ENCODE results near the gene PPP1R3A. TPM values are rescaled to one million over a fixed set of nuclear protein-coding genes. Genes with fewer than 3 reads are reported as not detected.

PPP1R3A gene
- total RNA-seq, 1 donor from 2014 or later, result not detected

DNA sequence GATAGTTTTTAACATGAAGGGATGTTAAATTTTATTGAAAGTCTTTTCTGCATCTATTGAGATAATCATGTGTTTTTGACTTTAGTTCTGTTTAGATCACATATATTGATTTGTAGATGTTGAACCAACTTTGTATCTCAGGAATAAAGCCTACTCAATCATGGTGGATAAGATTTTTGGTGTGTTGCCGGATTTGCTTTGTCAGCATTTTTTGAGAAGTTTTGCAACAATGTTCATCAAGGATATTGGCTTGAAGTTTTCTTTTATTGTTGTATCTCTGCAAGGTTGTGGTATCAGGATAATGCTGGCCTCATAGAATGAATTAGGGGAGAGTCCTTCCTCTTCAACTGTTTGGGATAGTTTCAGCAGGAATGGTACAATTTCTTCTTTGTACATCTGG lies 9.3 kb upstream of the PPP1R3A start:
- no peak overlapping the region for H3K4me3 ChIP-seq (ENCODE audit: insufficient read depth, low read depth, low read length)
- TF ChIP-seq, protein P1, sequence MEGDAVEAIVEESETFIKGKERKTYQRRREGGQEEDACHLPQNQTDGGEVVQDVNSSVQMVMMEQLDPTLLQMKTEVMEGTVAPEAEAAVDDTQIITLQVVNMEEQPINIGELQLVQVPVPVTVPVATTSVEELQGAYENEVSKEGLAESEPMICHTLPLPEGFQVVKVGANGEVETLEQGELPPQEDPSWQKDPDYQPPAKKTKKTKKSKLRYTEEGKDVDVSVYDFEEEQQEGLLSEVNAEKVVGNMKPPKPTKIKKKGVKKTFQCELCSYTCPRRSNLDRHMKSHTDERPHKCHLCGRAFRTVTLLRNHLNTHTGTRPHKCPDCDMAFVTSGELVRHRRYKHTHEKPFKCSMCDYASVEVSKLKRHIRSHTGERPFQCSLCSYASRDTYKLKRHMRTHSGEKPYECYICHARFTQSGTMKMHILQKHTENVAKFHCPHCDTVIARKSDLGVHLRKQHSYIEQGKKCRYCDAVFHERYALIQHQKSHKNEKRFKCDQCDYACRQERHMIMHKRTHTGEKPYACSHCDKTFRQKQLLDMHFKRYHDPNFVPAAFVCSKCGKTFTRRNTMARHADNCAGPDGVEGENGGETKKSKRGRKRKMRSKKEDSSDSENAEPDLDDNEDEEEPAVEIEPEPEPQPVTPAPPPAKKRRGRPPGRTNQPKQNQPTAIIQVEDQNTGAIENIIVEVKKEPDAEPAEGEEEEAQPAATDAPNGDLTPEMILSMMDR (IDR thresholded peaks at IDR 0.05; ENCODE audit: insufficient read depth, low read depth, low read length), result no peak
- no peak for TF ChIP-seq EZH2 (IDR thresholded peaks at IDR 0.05; ENCODE audit: insufficient read depth, low read length)

GRCh38 chr7:113922049-113922448 lies 3.2 kb upstream of the PPP1R3A start:
- H3K79me2 ChIP-seq (ENCODE audit: insufficient read depth, low read length), result no peaks in the 10 kb centered on the region
- DNase-seq (ENCODE audit: low read depth), result no peak
- no peak overlapping the region for H3K4me2 ChIP-seq (ENCODE audit: low read length)
- Mint-ChIP-seq H3K27ac (ENCODE audit: unreplicated experiment) (no peak overlapping the region), H3K9me3 (ENCODE audit: unreplicated experiment) (no peaks in the 10 kb centered on the region), H3K27me3 (ENCODE audit: low read depth, unreplicated experiment) (no peaks in the 10 kb centered on the region), H3K4me1 (ENCODE audit: low read depth, unreplicated experiment) (peaks cover 4% of the 10 kb centered on the region), H3K36me3 (ENCODE audit: low read depth, unreplicated experiment) (no peaks in the 10 kb centered on the region), H3K4me3 (ENCODE audit: unreplicated experiment) (no peak overlapping the region)
- no peaks in the 10 kb centered on the region for H3K9me3 ChIP-seq (ENCODE audit: insufficient read depth, low read depth, low read length)
- H3K4me3 ChIP-seq (ENCODE audit: insufficient read depth, low read depth, low read length), result no peak overlapping the region
- FAIRE-seq, result no peak
- no peak overlapping the region for H2AFZ ChIP-seq (ENCODE audit: low read depth, low read length)
- no peaks in the 10 kb centered on the region for H3K27me3 ChIP-seq (ENCODE audit: insufficient read depth, low read length)
- H3K27ac ChIP-seq (ENCODE audit: low read depth, low read length), result no peak overlapping the region
- TF ChIP-seq EZH2 (IDR thresholded peaks at IDR 0.05; ENCODE audit: insufficient read depth, low read length), result no peak
- TF ChIP-seq, protein P1 (IDR thresholded peaks at IDR 0.05; ENCODE audit: insufficient read depth, low read depth, low read length), result no peak
- no peak overlapping the region for H3K9ac ChIP-seq (ENCODE audit: low read length)
- no peaks in the 10 kb centered on the region for H4K20me1 ChIP-seq (ENCODE audit: insufficient read depth, low read length)
- no peaks in the 10 kb centered on the region for H3K36me3 ChIP-seq (ENCODE audit: insufficient read depth, low read length)
- H3K4me1 ChIP-seq (ENCODE audit: insufficient read depth, low read length), result no peaks in the 10 kb centered on the region

More for the DNA sequence above, 9.3 kb upstream of the PPP1R3A start:
- DNase-seq (ENCODE audit: low read depth) (no peak), FAIRE-seq (no peak)
- Mint-ChIP-seq H3K27me3 (ENCODE audit: low read depth, unreplicated experiment) (no peaks in the 10 kb centered on the region), H3K4me1 (ENCODE audit: low read depth, unreplicated experiment) (no peaks in the 10 kb centered on the region), H3K4me3 (ENCODE audit: unreplicated experiment) (no peak overlapping the region), H3K27ac (ENCODE audit: unreplicated experiment) (no peak overlapping the region), H3K9me3 (ENCODE audit: unreplicated experiment) (peaks cover 2% of the 10 kb centered on the region), H3K36me3 (ENCODE audit: low read depth, unreplicated experiment) (no peaks in the 10 kb centered on the region)
- H3K9ac ChIP-seq (ENCODE audit: low read length), result no peak overlapping the region
- H3K9me3 ChIP-seq (ENCODE audit: insufficient read depth, low read depth, low read length), result no peaks in the 10 kb centered on the region
- no peaks in the 10 kb centered on the region for H3K79me2 ChIP-seq (ENCODE audit: insufficient read depth, low read length)
- no peak overlapping the region for H3K27ac ChIP-seq (ENCODE audit: low read depth, low read length)
- H2AFZ ChIP-seq (ENCODE audit: low read depth, low read length), result no peak overlapping the region
- H4K20me1 ChIP-seq (ENCODE audit: insufficient read depth, low read length), result no peaks in the 10 kb centered on the region
- H3K4me2 ChIP-seq (ENCODE audit: low read length), result no peak overlapping the region
- no peaks in the 10 kb centered on the region for H3K4me1 ChIP-seq (ENCODE audit: insufficient read depth, low read length)
- no peaks in the 10 kb centered on the region for H3K27me3 ChIP-seq (ENCODE audit: insufficient read depth, low read length)
- H3K36me3 ChIP-seq (ENCODE audit: insufficient read depth, low read length), result no peaks in the 10 kb centered on the region

DNA sequence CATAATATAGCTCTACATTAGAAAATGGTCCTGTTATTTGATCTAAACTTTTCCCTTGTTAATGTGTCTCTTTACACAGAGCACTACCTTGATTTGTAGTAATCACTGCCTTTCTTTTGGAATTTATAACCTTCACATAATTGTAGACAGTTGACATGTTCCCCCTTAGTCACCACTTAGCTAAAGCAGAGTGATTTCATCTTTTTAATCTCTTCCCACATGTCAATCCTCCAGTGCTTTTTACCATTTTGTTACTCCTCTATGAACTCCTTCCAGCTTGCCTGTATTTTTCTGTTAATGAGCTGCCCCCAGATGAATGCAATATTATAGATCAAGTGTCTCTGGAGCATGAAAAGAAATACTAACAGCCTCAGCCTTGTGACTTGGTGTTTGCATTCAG lies 2.6 kb upstream of the PPP1R3A start:
- no peak for TF ChIP-seq EZH2 (IDR thresholded peaks at IDR 0.05; ENCODE audit: insufficient read depth, low read length)
- TF ChIP-seq, protein P1 (IDR thresholded peaks at IDR 0.05; ENCODE audit: insufficient read depth, low read depth, low read length), result no peak
- Mint-ChIP-seq H3K4me3 (ENCODE audit: unreplicated experiment) (no peak overlapping the region), H3K9me3 (ENCODE audit: unreplicated experiment) (no peaks in the 10 kb centered on the region), H3K36me3 (ENCODE audit: low read depth, unreplicated experiment) (no peaks in the 10 kb centered on the region), H3K4me1 (ENCODE audit: low read depth, unreplicated experiment) (peaks cover 4% of the 10 kb centered on the region), H3K27me3 (ENCODE audit: low read depth, unreplicated experiment) (no peaks in the 10 kb centered on the region), H3K27ac (ENCODE audit: unreplicated experiment) (no peak overlapping the region)
- no peaks in the 10 kb centered on the region for H3K4me1 ChIP-seq (ENCODE audit: insufficient read depth, low read length)
- no peaks in the 10 kb centered on the region for H3K79me2 ChIP-seq (ENCODE audit: insufficient read depth, low read length)
- H3K4me2 ChIP-seq (ENCODE audit: low read length), result no peak overlapping the region
- H2AFZ ChIP-seq (ENCODE audit: low read depth, low read length), result no peak overlapping the region
- H3K36me3 ChIP-seq (ENCODE audit: insufficient read depth, low read length), result no peaks in the 10 kb centered on the region
- DNase-seq (ENCODE audit: low read depth) (no peak), FAIRE-seq (no peak)
- no peaks in the 10 kb centered on the region for H3K9me3 ChIP-seq (ENCODE audit: insufficient read depth, low read depth, low read length)
- H3K9ac ChIP-seq (ENCODE audit: low read length), result no peak overlapping the region
- H3K4me3 ChIP-seq (ENCODE audit: insufficient read depth, low read depth, low read length), result no peak overlapping the region
- H3K27ac ChIP-seq (ENCODE audit: low read depth, low read length), result no peak overlapping the region
- no peaks in the 10 kb centered on the region for H3K27me3 ChIP-seq (ENCODE audit: insufficient read depth, low read length)
- H4K20me1 ChIP-seq (ENCODE audit: insufficient read depth, low read length), result no peaks in the 10 kb centered on the region

All from astrocyte (in vitro differentiated cells and primary cell).